CD4-positive, alpha-beta T cell (primary cell): ENCODE results near the gene ABCC8. TPM values are rescaled to one million over a fixed set of nuclear protein-coding genes. Genes with fewer than 3 reads are reported as not detected.

Experiments used
- ATAC-seq: fragments of 200-7000 bp; cut with Tn5 transposase; one replicate; pipeline ENCODE4 v1.10.0; 2022; ENCODE audit warnings: mild to moderate bottlenecking; ENCODE audit not compliant: poor library complexity
- CTCF ChIA-PET: fragments of 350-600 bp; sonication (Branson Sonifier 250); formaldehyde crosslinking; loops from one replicate; lab custom pipeline; 2021; ENCODE audit warnings: antibody characterized with exemption, inconsistent platforms; lab: Charles Lee
- POLR2A ChIA-PET: fragments of 350-600 bp; sonication (Branson Sonifier 250); formaldehyde crosslinking; loops from one replicate; lab custom pipeline; 2021; ENCODE audit warnings: antibody characterized with exemption, inconsistent platforms; lab: Charles Lee
- DNase-seq, 14 experiments: peaks; one replicate each; pipeline ENCODE4 v3.0.0-alpha.2; 2013 to 2020; ENCODE audit warnings: mixed read lengths in 2 of 14
- H3K27ac ChIP-seq, 2 donors: one replicate each; pipeline versions ENCODE4 v1.5.1 to v1.7.0; 2013; ENCODE audit warnings: low read length in 2 of 2, low read depth in 1 of 2, mild to moderate bottlenecking in 1 of 2
- H3K27me3 ChIP-seq, 2 experiments: 1 replicate in 1 of 2; 2 replicates in 1 of 2; pipeline versions ENCODE4 v1.6.1 to v1.7.0; 2013; ENCODE audit warnings: low read length in 2 of 2, control low read depth in 1 of 2, mild to moderate bottlenecking in 1 of 2, moderate library complexity in 1 of 2; ENCODE audit not compliant: insufficient read depth in 2 of 2, control insufficient read depth in 1 of 2
- H3K36me3 ChIP-seq: one replicate; pipeline ENCODE4 v1.6.1; 2013; ENCODE audit warnings: low read length, control low read depth; ENCODE audit not compliant: insufficient read depth
- H3K4me1 ChIP-seq: one replicate; pipeline ENCODE4 v1.6.1; 2013; ENCODE audit warnings: low read length, control low read depth; ENCODE audit not compliant: insufficient read depth
- H3K4me3 ChIP-seq: one replicate; pipeline ENCODE4 v1.5.1; 2013; ENCODE audit warnings: mild to moderate bottlenecking, low read length, moderate library complexity
- H3K9me3 ChIP-seq, 2 experiments: 1 replicate in 1 of 2; 2 replicates in 1 of 2; pipeline versions ENCODE4 v1.6.1 to v1.7.0; 2013; ENCODE audit warnings: low read length in 2 of 2, mild to moderate bottlenecking in 2 of 2, control low read depth in 1 of 2, moderate library complexity in 1 of 2; ENCODE audit not compliant: control insufficient read depth in 1 of 2, insufficient read depth in 1 of 2
- H3K27ac Mint-ChIP-seq: one replicate; pipeline ENCODE4 v1.8.0; 2020; ENCODE audit warnings: mixed read lengths
- H3K27me3 Mint-ChIP-seq: one replicate; pipeline ENCODE4 v1.8.0; 2021; ENCODE audit warnings: mixed read lengths
- H3K36me3 Mint-ChIP-seq: one replicate; pipeline ENCODE4 v1.8.0; 2021; ENCODE audit warnings: low read depth, mixed read lengths
- H3K4me1 Mint-ChIP-seq: one replicate; pipeline ENCODE4 v1.8.0; 2021; ENCODE audit warnings: low read depth, mixed read lengths
- H3K4me3 Mint-ChIP-seq: one replicate; pipeline ENCODE4 v1.8.0; 2020; ENCODE audit warnings: mild to moderate bottlenecking, mixed read lengths
- H3K9me3 Mint-ChIP-seq: one replicate; pipeline ENCODE4 v1.8.0; 2020; ENCODE audit warnings: mixed read lengths
- intact Hi-C, 2 experiments: fragments of 100-400 bp; cut with DNase I in 1 of 2; cut with micrococcal nuclease in 1 of 2; formaldehyde crosslinking; loops; one replicate each; pipeline versions ENCODE4 v1.15.1 to v1.9.0; 2023 to 2025; cut with DNase I, micrococcal nuclease
- total RNA-seq, 174 experiments: library from RNA in 2 of 174; stranded (reverse) in 2 of 174; gene quantifications; one replicate each; pipeline ENCODE4 v1.2.3 and lab custom pipeline; 2021 to 2026
- TF ChIP-seq, protein P1 (sequence below): fragments of 200-600 bp; IDR thresholded peaks from one replicate; pipeline ENCODE4 v1.8.0; 2022; ENCODE audit warnings: antibody characterized with exemption, mild to moderate bottlenecking

The ABCC8 gene
- total RNA-seq, 2 experiments from 2014 or later = not detected

DNA sequence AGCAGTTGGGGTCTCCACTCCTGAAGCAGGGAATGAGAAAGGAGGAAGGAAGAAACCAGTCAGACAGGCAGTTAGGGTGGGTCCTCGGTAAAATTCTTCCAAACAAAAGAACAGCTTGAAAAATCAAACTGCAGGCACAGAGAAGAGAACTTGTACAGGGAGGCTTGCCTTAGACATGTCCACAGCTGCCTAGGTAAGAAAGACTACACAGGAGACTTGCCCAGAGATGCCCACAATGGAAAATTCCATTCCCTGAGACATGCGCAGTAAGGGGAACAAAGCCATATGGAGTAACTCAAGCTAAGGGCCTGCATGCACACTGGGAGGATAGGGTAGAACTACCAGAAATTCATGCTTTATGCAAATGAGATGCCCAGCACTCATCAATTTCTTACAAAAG is 98.0 kb downstream of the ABCC8 start:
- H3K4me3 Mint-ChIP-seq = no peak overlapping the region

DNA sequence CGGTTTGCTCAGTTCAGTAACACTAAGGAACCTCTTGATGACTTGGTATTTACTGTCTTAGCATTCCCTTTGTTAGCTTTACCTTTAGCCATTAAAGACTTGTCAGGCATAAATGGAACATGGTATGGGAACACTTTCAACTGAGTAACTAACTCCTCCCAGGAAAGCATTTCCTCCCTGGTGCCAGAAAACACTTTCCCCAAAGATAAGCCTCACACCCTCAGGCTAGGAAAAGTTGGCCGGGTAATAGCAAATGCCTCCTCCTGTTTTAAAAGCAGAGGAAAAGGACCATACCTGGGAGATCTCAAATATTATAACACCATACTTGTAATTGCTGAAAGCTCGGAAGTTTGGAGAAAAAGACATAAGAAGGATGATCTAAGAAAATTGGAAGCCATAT is 100.2 kb downstream of the ABCC8 start:
- TF ChIP-seq, protein P1, sequence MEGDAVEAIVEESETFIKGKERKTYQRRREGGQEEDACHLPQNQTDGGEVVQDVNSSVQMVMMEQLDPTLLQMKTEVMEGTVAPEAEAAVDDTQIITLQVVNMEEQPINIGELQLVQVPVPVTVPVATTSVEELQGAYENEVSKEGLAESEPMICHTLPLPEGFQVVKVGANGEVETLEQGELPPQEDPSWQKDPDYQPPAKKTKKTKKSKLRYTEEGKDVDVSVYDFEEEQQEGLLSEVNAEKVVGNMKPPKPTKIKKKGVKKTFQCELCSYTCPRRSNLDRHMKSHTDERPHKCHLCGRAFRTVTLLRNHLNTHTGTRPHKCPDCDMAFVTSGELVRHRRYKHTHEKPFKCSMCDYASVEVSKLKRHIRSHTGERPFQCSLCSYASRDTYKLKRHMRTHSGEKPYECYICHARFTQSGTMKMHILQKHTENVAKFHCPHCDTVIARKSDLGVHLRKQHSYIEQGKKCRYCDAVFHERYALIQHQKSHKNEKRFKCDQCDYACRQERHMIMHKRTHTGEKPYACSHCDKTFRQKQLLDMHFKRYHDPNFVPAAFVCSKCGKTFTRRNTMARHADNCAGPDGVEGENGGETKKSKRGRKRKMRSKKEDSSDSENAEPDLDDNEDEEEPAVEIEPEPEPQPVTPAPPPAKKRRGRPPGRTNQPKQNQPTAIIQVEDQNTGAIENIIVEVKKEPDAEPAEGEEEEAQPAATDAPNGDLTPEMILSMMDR = no peak
- Histone ChIP-seq H3K27me3 (no peaks in the 10 kb centered on the region), H3K36me3 (peaks cover 5% of the 10 kb centered on the region), H3K4me1 (no peaks in the 10 kb centered on the region), H3K9me3 (peaks cover 15 to 24% of the 10 kb centered on the region in 2 experiments), H3K4me3 (no peak overlapping the region), H3K27ac (no peak overlapping the region)
- no peak overlapping the region for H3K27ac Mint-ChIP-seq
- H3K4me3 Mint-ChIP-seq = no peak overlapping the region
- H3K36me3 Mint-ChIP-seq = peaks cover 26% of the 10 kb centered on the region
- POLR2A ChIA-PET = no interaction called here
- no peaks in the 10 kb centered on the region for H3K4me1 Mint-ChIP-seq
- CTCF ChIA-PET = no interaction called here
- DNase-seq (no peak), ATAC-seq (no peak)
- intact Hi-C loops = no loop called here
- peaks cover 5% of the 10 kb centered on the region for H3K9me3 Mint-ChIP-seq
- H3K27me3 Mint-ChIP-seq = no peaks in the 10 kb centered on the region

More for the DNA sequence above, 98.0 kb downstream of the ABCC8 start:
- Histone ChIP-seq H3K4me3 (no peak overlapping the region), H3K4me1 (no peaks in the 10 kb centered on the region), H3K36me3 (no peaks in the 10 kb centered on the region), H3K27me3 (no peaks in the 10 kb centered on the region), H3K9me3 (peaks cover 0 to 2% of the 10 kb centered on the region in 2 experiments), H3K27ac (no peak overlapping the region)
- ATAC-seq (no peak), DNase-seq (no peak)
- Mint-ChIP-seq H3K36me3 (peaks cover 5% of the 10 kb centered on the region), H3K27ac (no peak overlapping the region), H3K27me3 (no peaks in the 10 kb centered on the region), H3K9me3 (no peaks in the 10 kb centered on the region), H3K4me1 (no peaks in the 10 kb centered on the region)
- TF ChIP-seq, protein P1 = no peak
- ChIA-PET CTCF (no interaction called here), POLR2A (no interaction called here)
- intact Hi-C loops = no loop called here

DNA sequence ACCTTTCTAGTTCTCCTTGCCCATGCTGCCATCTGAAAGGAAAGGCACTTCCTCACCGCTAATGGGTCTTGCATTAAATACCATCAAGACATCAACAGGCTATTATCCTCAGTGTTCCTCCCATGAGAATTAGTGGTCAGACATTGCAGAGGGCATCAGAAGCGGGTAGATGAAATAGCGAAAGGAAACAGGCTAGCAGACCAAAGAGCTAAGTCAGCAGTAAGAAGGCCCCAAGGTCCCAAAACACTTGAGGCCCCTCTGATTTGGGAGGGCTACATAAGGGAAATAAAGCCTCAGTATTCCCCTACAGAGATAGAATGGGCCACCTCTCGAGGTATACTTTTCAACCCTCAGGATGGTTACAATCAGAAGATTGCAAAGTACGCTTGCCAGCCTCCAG is 101.1 kb downstream of the ABCC8 start:
- peaks cover 12% of the 10 kb centered on the region for H3K9me3 Mint-ChIP-seq
- no peak for DNase-seq
- peaks cover 17 to 33% of the 10 kb centered on the region in 2 experiments for H3K9me3 ChIP-seq
- H3K36me3 ChIP-seq = peaks cover 5% of the 10 kb centered on the region
- no peak for ATAC-seq
- peaks cover 36% of the 10 kb centered on the region for H3K36me3 Mint-ChIP-seq
- ChIA-PET CTCF (no interaction called here), POLR2A (no interaction called here)
- H3K27me3 Mint-ChIP-seq = no peaks in the 10 kb centered on the region
- no peak overlapping the region for H3K4me3 Mint-ChIP-seq
- H3K4me3 ChIP-seq = no peak overlapping the region
- TF ChIP-seq, protein P1 = no peak
- H3K4me1 Mint-ChIP-seq = no peaks in the 10 kb centered on the region
- intact Hi-C loops = no loop called here
- H3K27ac ChIP-seq = no peak overlapping the region
- no peak overlapping the region for H3K27ac Mint-ChIP-seq
- no peaks in the 10 kb centered on the region for H3K27me3 ChIP-seq
- no peaks in the 10 kb centered on the region for H3K4me1 ChIP-seq
